DOHH2 (cell line): Measurements from ENCODE around the gene MOK.

ENCODE experiments used
- H3F3A ChIP-seq: fragments of 200-600 bp; sonication (generic), shearing (Covaris generic); 2 replicates; pipeline ENCODE4 v1.6.0; 2016; ENCODE audit warnings: antibody characterized with exemption, mild to moderate bottlenecking; ENCODE audit not compliant: control insufficient read depth, insufficient read depth
- H3K27ac ChIP-seq: fragments of 200-600 bp; sonication (generic); 2 replicates; pipeline ENCODE4 v1.5.1; 2014; ENCODE audit warnings: low read depth, mild to moderate bottlenecking, low read length, moderate library complexity
- H3K27me3 ChIP-seq: fragments of 200-600 bp; sonication (generic); 2 replicates; pipeline ENCODE4 v1.6.1; 2014; ENCODE audit warnings: mild to moderate bottlenecking, low read length, mixed read lengths; ENCODE audit not compliant: control insufficient read depth
- H3K36me3 ChIP-seq: fragments of 200-600 bp; sonication (generic); 2 replicates; pipeline ENCODE4 v1.6.1; 2014; ENCODE audit warnings: mild to moderate bottlenecking, low read length, moderate library complexity, mixed read lengths; ENCODE audit not compliant: control insufficient read depth
- H3K4me1 ChIP-seq: fragments of 200-600 bp; sonication (generic); 2 replicates; pipeline ENCODE4 v1.6.1; 2014; ENCODE audit warnings: mild to moderate bottlenecking, low read length, mixed read lengths; ENCODE audit not compliant: control insufficient read depth
- H3K4me2 ChIP-seq: fragments of 200-600 bp; sonication (generic); 2 replicates; pipeline ENCODE4 v1.6.0; 2014; ENCODE audit warnings: mild to moderate bottlenecking, low read length, moderate library complexity
- H3K4me3 ChIP-seq: fragments of 200-600 bp; sonication (generic); 2 replicates; pipeline ENCODE4 v1.5.1; 2014; ENCODE audit warnings: mild to moderate bottlenecking, low read length, mixed read lengths
- H3K79me2 ChIP-seq: fragments of 200-600 bp; sonication (generic); 2 replicates; pipeline ENCODE4 v1.6.1; 2014; ENCODE audit warnings: mild to moderate bottlenecking, low read length, mixed read lengths; ENCODE audit not compliant: control insufficient read depth
- H3K9me2 ChIP-seq: fragments of 200-600 bp; sonication (generic); replicated peaks from 2 replicates; pipeline ENCODE4 v1.6.1; 2014; ENCODE audit warnings: mild to moderate bottlenecking, low read length, mixed read lengths; ENCODE audit not compliant: control insufficient read depth
- H3K9me3 ChIP-seq: fragments of 200-600 bp; sonication (generic); 2 replicates; pipeline ENCODE4 v1.6.1; 2014; ENCODE audit warnings: antibody characterized with exemption, low read length, mixed read lengths; ENCODE audit not compliant: control insufficient read depth, insufficient read depth
- H4K20me1 ChIP-seq: fragments of 200-600 bp; sonication (generic); 2 replicates; pipeline ENCODE4 v1.6.0; 2014; ENCODE audit warnings: low read depth, mild to moderate bottlenecking, antibody characterized with exemption, low read length, moderate library complexity; ENCODE audit not compliant: control insufficient read depth, insufficient read depth
- EZH2phosphoT487 ChIP-seq: fragments of 200-600 bp; sonication (generic); IDR thresholded peaks from 2 replicates; pipeline ENCODE4 v1.6.1; 2017; ENCODE audit warnings: borderline replicate concordance, mild to moderate bottlenecking, antibody characterized with exemption, low read length, moderate library complexity, mixed read lengths
- TF ChIP-seq, protein P1 (sequence below): fragments of 200-600 bp; sonication (generic); IDR thresholded peaks from one replicate; pipeline ENCODE4 v1.5.1; 2014; ENCODE audit warnings: antibody characterized with exemption, mild to moderate bottlenecking, low read depth, low read length; ENCODE audit not compliant: poor library complexity, severe bottlenecking

MOK gene

GRCh38 chr14:102225936-102226335, 79.0 kb downstream of the MOK start:
- no peaks in the 10 kb centered on the region for H3K9me3 ChIP-seq
- peaks cover 1% of the 10 kb centered on the region; the same call in 1 of the 2 replicates for H3K79me2 ChIP-seq
- no peaks in the 10 kb centered on the region for H3K27me3 ChIP-seq
- H3K9me2 ChIP-seq, result no peaks in the 10 kb centered on the region
- peaks cover 5% of the 10 kb centered on the region; the same call in 1 of the 2 replicates for H4K20me1 ChIP-seq
- H3F3A ChIP-seq, result no peaks in the 10 kb centered on the region
- H3K4me3 ChIP-seq, result no peak overlapping the region
- no peaks in the 10 kb centered on the region; the same call in 1 of the 2 replicates for H3K4me1 ChIP-seq
- no peaks in the 10 kb centered on the region for H3K36me3 ChIP-seq
- no peak overlapping the region for H3K4me2 ChIP-seq
- TF ChIP-seq, protein P1, sequence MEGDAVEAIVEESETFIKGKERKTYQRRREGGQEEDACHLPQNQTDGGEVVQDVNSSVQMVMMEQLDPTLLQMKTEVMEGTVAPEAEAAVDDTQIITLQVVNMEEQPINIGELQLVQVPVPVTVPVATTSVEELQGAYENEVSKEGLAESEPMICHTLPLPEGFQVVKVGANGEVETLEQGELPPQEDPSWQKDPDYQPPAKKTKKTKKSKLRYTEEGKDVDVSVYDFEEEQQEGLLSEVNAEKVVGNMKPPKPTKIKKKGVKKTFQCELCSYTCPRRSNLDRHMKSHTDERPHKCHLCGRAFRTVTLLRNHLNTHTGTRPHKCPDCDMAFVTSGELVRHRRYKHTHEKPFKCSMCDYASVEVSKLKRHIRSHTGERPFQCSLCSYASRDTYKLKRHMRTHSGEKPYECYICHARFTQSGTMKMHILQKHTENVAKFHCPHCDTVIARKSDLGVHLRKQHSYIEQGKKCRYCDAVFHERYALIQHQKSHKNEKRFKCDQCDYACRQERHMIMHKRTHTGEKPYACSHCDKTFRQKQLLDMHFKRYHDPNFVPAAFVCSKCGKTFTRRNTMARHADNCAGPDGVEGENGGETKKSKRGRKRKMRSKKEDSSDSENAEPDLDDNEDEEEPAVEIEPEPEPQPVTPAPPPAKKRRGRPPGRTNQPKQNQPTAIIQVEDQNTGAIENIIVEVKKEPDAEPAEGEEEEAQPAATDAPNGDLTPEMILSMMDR, result no peak
- TF ChIP-seq EZH2phosphoT487, result no peak
- no peak overlapping the region for H3K27ac ChIP-seq

- H3K79me2 ChIP-seq, result peaks cover 3% of the 10 kb centered on the region; the same call in 1 of the 2 replicates
- no peaks in the 10 kb centered on the region for H3K9me3 ChIP-seq
- H3K36me3 ChIP-seq, result no peaks in the 10 kb centered on the region
- no peak overlapping the region for H3K4me2 ChIP-seq
- no peaks in the 10 kb centered on the region for H3K27me3 ChIP-seq
- H4K20me1 ChIP-seq, result peaks cover 5% of the 10 kb centered on the region; the same call in 1 of the 2 replicates
- no peak overlapping the region for H3K27ac ChIP-seq
- H3K4me3 ChIP-seq, result no peak overlapping the region
- TF ChIP-seq, protein P1, result no peak
- TF ChIP-seq EZH2phosphoT487, result no peak
- H3K9me2 ChIP-seq, result no peaks in the 10 kb centered on the region
- no peaks in the 10 kb centered on the region for H3F3A ChIP-seq
- peaks cover under 1% of the 10 kb centered on the region for H3K4me1 ChIP-seq
Observed at GRCh38 chr14:102225386-102225785, 79.6 kb downstream of the MOK start.

DNA sequence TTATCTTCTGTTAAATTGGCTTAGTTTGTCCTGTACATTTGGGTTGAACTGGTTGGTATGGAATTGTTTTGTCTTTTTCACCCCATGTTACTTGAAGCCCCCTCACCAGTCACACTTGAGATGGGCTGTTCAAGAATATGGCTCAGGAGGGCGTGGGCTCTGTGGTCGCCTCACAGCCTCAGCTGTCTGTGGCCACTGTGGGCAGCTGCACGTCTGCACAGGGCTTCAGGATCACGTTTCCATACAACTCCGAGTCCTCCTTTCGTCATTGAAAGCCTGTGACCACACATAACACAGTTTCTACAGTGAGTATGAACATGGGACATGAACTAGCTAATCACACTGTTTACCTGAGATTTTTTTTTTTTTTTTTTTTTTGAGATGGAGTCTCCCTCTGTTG, 81.3 kb downstream of the MOK start:
- no peaks in the 10 kb centered on the region for H3F3A ChIP-seq
- H3K4me1 ChIP-seq, result peaks cover 18% of the 10 kb centered on the region
- H3K27me3 ChIP-seq, result no peaks in the 10 kb centered on the region
- no peak overlapping the region for H3K27ac ChIP-seq
- TF ChIP-seq, protein P1, result no peak
- TF ChIP-seq EZH2phosphoT487, result no peak
- no peaks in the 10 kb centered on the region for H3K9me3 ChIP-seq
- no peak overlapping the region for H3K4me2 ChIP-seq
- peaks cover 5% of the 10 kb centered on the region; the same call in 1 of the 2 replicates for H4K20me1 ChIP-seq
- H3K4me3 ChIP-seq, result no peak overlapping the region
- H3K36me3 ChIP-seq, result no peaks in the 10 kb centered on the region
- H3K9me2 ChIP-seq, result no peaks in the 10 kb centered on the region
- peaks cover 3% of the 10 kb centered on the region; the same call in 1 of the 2 replicates for H3K79me2 ChIP-seq

GRCh38 chr14:102222751-102223150, 82.2 kb downstream of the MOK start:
- no peaks in the 10 kb centered on the region for H3K27me3 ChIP-seq
- peaks cover 8% of the 10 kb centered on the region; the same call in 1 of the 2 replicates for H4K20me1 ChIP-seq
- peaks cover 19% of the 10 kb centered on the region for H3K4me1 ChIP-seq
- peaks cover 3% of the 10 kb centered on the region; the same call in 1 of the 2 replicates for H3K79me2 ChIP-seq
- TF ChIP-seq, protein P1, result no peak
- no peak for TF ChIP-seq EZH2phosphoT487
- no peak overlapping the region for H3K4me3 ChIP-seq
- H3K4me2 ChIP-seq, result no peak overlapping the region
- H3K27ac ChIP-seq, result no peak overlapping the region
- H3F3A ChIP-seq, result no peaks in the 10 kb centered on the region
- H3K36me3 ChIP-seq, result no peaks in the 10 kb centered on the region
- no peaks in the 10 kb centered on the region for H3K9me3 ChIP-seq
- H3K9me2 ChIP-seq, result no peaks in the 10 kb centered on the region
